Caco-2 (cell line): ENCODE data around the gene ZDHHC13. TPM values are rescaled to one million over a fixed set of nuclear protein-coding genes. Genes with fewer than 3 reads are reported as not detected.
A peak's percentile ranks its signal among the peaks of the same experiment; 100 is the strongest.

Experiments used
- BruUV-seq: library from RNA; stranded (reverse); fragments of 400-500 nt; replicated peaks from 2 replicates; lab custom pipeline; 2021; lab: Mats Ljungman, UMichigan
- CTCF ChIA-PET: fragments of 300-600 bp; sonication (Branson Sonifier 250); formaldehyde crosslinking; loops from one replicate; lab custom pipeline; 2022; ENCODE audit warnings: antibody characterized with exemption; lab: Charles Lee
- POLR2A ChIA-PET: fragments of 300-600 bp; sonication (Branson Sonifier 250); formaldehyde crosslinking; loops from one replicate; lab custom pipeline; 2022; ENCODE audit warnings: antibody characterized with exemption; lab: Charles Lee
- DNase-seq, 2 experiments: peaks; one replicate each; pipeline versions ENCODE4 v3.0.0 to v3.0.0-alpha.2; 2020 to 2022
- H3K27me3 ChIP-seq: replicated peaks from 2 replicates; pipeline ENCODE4 v1.6.0; 2011; ENCODE audit warnings: low read length; ENCODE audit not compliant: control insufficient read depth, insufficient read depth
- H3K36me3 ChIP-seq: 2 replicates; pipeline ENCODE4 v1.5.1; 2011; ENCODE audit warnings: low read length; ENCODE audit not compliant: control insufficient read depth, insufficient read depth
- H3K4me1 ChIP-seq: fragments of 250-450 bp; sonication (Bioruptor Pico); 2 replicates; pipeline ENCODE4 v1.5.1; 2020; ENCODE audit warnings: mild to moderate bottlenecking
- H3K4me3 ChIP-seq: 2 replicates; pipeline ENCODE4 v1.5.1; 2011; ENCODE audit warnings: low read depth, mild to moderate bottlenecking, control low read depth, low read length
- H3K9me3 ChIP-seq: fragments of 250-450 bp; sonication (Bioruptor Pico); 2 replicates; pipeline ENCODE4 v1.5.1; 2020; ENCODE audit warnings: mild to moderate bottlenecking, moderate library complexity
- H3K27ac Mint-ChIP-seq: one replicate; pipeline ENCODE4 v1.8.0; 2022; ENCODE audit warnings: mixed read lengths; ENCODE audit not compliant: unreplicated experiment
- H3K27me3 Mint-ChIP-seq: one replicate; pipeline ENCODE4 v1.8.0; 2022; ENCODE audit warnings: mixed read lengths; ENCODE audit not compliant: insufficient read depth, unreplicated experiment
- H3K36me3 Mint-ChIP-seq: one replicate; pipeline ENCODE4 v1.8.0; 2022; ENCODE audit warnings: mild to moderate bottlenecking, mixed read lengths; ENCODE audit not compliant: insufficient read depth, unreplicated experiment
- H3K4me1 Mint-ChIP-seq: one replicate; pipeline ENCODE4 v1.8.0; 2022; ENCODE audit warnings: low read depth, mixed read lengths; ENCODE audit not compliant: unreplicated experiment
- H3K4me3 Mint-ChIP-seq: one replicate; pipeline ENCODE4 v1.8.0; 2022; ENCODE audit warnings: mild to moderate bottlenecking, moderate library complexity, mixed read lengths; ENCODE audit not compliant: unreplicated experiment
- H3K9me3 Mint-ChIP-seq: one replicate; pipeline ENCODE4 v1.8.0; 2022; ENCODE audit warnings: mixed read lengths; ENCODE audit not compliant: unreplicated experiment
- intact Hi-C: fragments of 100-400 bp; cut with micrococcal nuclease; formaldehyde crosslinking; loops from one replicate; pipeline ENCODE4 v1.10.0; 2022; ENCODE audit not compliant: unreplicated experiment
- total RNA-seq: library from RNA; stranded (reverse); gene quantifications from 2 replicates; pipeline ENCODE4 v1.2.3, GENCODE V29; 2022
- TF ChIP-seq, protein P1 (sequence below), 2 experiments: fragments of 200-600 bp in 1 of 2; IDR thresholded peaks; 1 replicate in 1 of 2; 2 replicates in 1 of 2; pipeline versions ENCODE4 v1.5.1 to v1.8.0; 2011 to 2022; ENCODE audit warnings: antibody characterized with exemption in 1 of 2, control low read depth in 1 of 2, inconsistent platforms in 1 of 2, low read depth in 1 of 2, low read length in 1 of 2, mild to moderate bottlenecking in 1 of 2, moderate library complexity in 1 of 2; ENCODE audit not compliant: insufficient read depth in 1 of 2, severe bottlenecking in 1 of 2, unreplicated experiment in 1 of 2

ZDHHC13 gene
- total RNA-seq, 1 experiment from 2014 or later: 21.8 TPM

DNA sequence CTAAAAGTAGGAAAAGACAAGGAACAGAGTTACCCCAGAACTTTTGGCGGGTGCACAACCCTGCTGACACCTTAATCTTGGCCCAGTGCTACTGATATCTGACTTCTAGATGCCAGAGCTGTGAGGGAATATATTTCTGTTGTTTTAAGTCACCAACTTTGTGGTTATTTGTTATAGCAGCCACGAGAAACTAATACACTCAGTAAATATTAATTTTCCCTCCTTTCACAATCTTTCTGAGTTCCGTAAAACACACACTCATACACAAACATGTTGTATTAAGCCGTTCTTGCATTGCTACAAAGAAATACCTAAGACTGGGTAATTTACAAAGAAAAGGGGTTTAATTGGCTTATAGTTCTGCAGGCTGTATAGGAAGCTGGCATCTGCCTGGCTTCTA lies 16.1 kb upstream of the ZDHHC13 start:
- H3K27ac Mint-ChIP-seq: no peak overlapping the region
- TF ChIP-seq, protein P1, sequence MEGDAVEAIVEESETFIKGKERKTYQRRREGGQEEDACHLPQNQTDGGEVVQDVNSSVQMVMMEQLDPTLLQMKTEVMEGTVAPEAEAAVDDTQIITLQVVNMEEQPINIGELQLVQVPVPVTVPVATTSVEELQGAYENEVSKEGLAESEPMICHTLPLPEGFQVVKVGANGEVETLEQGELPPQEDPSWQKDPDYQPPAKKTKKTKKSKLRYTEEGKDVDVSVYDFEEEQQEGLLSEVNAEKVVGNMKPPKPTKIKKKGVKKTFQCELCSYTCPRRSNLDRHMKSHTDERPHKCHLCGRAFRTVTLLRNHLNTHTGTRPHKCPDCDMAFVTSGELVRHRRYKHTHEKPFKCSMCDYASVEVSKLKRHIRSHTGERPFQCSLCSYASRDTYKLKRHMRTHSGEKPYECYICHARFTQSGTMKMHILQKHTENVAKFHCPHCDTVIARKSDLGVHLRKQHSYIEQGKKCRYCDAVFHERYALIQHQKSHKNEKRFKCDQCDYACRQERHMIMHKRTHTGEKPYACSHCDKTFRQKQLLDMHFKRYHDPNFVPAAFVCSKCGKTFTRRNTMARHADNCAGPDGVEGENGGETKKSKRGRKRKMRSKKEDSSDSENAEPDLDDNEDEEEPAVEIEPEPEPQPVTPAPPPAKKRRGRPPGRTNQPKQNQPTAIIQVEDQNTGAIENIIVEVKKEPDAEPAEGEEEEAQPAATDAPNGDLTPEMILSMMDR (IDR thresholded peaks at IDR 0.05; ENCODE audit: insufficient read depth in 1 of 2, low read depth in 1 of 2, low read length in 1 of 2, severe bottlenecking in 1 of 2, unreplicated experiment in 1 of 2): no peak
- intact Hi-C loops: no loop called here
- no TSS peak for BruUV-seq
- Histone ChIP-seq H3K27me3 (no peaks in the 10 kb centered on the region), H3K4me3 (no peak overlapping the region), H3K36me3 (no peaks in the 10 kb centered on the region), H3K4me1 (peaks cover 17% of the 10 kb centered on the region), H3K9me3 (peaks cover 5% of the 10 kb centered on the region; the same call in 1 of the 2 replicates)
- no peaks in the 10 kb centered on the region for H3K36me3 Mint-ChIP-seq
- ChIA-PET CTCF (interaction anchor here (2.6 kb wide), 1 partner anchor 24 kb away, joined by 9 read pairs; no protein-coding TSS in a partner anchor), POLR2A (no interaction called here)
- peaks cover 24% of the 10 kb centered on the region for H3K4me1 Mint-ChIP-seq
- H3K4me3 Mint-ChIP-seq: no peak overlapping the region
- H3K9me3 Mint-ChIP-seq: no peaks in the 10 kb centered on the region
- H3K27me3 Mint-ChIP-seq: peaks cover 2% of the 10 kb centered on the region
- DNase-seq: no peak

DNA sequence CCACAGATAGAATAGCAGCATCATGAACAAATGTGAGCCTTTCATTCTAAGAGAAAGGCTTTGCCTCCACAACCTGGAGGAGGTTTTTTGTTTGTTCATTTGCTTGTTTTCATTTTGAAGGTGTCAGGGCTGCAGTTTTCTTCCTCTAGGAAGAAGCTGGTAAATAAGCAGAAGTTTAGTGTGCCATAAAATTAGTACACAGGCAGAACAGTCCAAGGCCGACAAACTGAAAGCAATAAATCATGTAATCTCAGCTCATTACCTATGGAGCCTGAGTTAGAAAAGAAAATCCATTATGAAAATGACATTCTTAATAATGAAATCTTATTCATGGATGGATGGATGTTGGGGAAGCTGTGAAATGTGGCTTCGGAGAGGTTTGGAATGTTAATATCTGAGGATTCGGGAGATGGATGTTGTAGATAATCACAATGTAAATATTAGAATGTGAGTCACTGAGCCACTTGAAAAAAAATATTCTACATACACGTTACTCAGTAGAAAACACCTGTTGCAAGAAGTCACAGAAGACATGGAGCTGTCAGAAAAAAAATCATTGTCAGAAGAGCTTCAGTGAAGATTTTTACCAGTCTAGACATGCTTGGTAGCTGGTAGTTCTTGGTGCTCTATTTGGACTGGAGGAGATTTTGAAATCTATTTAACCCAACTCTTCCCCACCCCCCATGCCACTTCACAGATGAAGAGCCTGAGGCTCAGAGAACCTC lies 15.0 kb upstream of the ZDHHC13 start:
- TF ChIP-seq, protein P1 (IDR thresholded peaks at IDR 0.05; ENCODE audit: insufficient read depth in 1 of 2, low read depth in 1 of 2, low read length in 1 of 2, severe bottlenecking in 1 of 2, unreplicated experiment in 1 of 2): no peak
- Histone ChIP-seq H3K4me3 (no peak overlapping the region; the same call in 1 of the 2 replicates), H3K4me1 (peaks cover 17% of the 10 kb centered on the region), H3K27me3 (no peaks in the 10 kb centered on the region), H3K9me3 (peaks cover 5% of the 10 kb centered on the region; the same call in 1 of the 2 replicates), H3K36me3 (no peaks in the 10 kb centered on the region)
- CTCF ChIA-PET: interaction anchor here (2.6 kb wide), 1 partner anchor 25 kb away, joined by 9 read pairs; no protein-coding TSS in a partner anchor
- BruUV-seq: no TSS peak
- POLR2A ChIA-PET: no interaction called here
- Mint-ChIP-seq H3K4me1 (peaks cover 24% of the 10 kb centered on the region), H3K27me3 (peaks cover 2% of the 10 kb centered on the region), H3K36me3 (no peaks in the 10 kb centered on the region), H3K9me3 (no peaks in the 10 kb centered on the region), H3K27ac (no peak overlapping the region), H3K4me3 (peak overlapping the region; percentile 39)
- peak in 1 of 2 experiments; percentile 30 for DNase-seq
- intact Hi-C loops: loop anchor here (1.0 kb wide), 2 partner anchors 15 to 25 kb away; partner anchors contain the start of gene ZDHHC13

DNA sequence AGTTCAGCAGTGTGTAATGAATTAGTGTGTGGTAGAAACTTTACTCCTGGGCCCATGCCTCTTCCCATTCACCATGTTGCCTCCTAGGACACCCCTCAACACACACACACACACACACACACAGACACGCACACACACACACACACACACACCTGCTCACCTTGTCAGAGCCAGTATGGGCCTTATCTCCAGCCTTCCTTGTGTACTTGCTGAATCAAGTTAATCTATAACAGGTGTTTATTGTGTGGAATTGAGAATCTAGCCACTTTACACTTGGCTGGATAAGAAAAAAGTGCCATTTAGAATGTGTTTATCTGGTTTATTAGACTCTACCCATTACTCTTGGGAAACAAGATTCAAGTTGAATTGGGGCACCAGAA lies 14.5 kb upstream of the ZDHHC13 start:
- TF ChIP-seq, protein P1 (IDR thresholded peaks at IDR 0.05; ENCODE audit: insufficient read depth in 1 of 2, low read depth in 1 of 2, low read length in 1 of 2, severe bottlenecking in 1 of 2, unreplicated experiment in 1 of 2): no peak
- Mint-ChIP-seq H3K27me3 (peaks cover 2% of the 10 kb centered on the region), H3K4me3 (peak overlapping the region; percentile 39), H3K4me1 (peaks cover 24% of the 10 kb centered on the region), H3K36me3 (no peaks in the 10 kb centered on the region), H3K27ac (no peak overlapping the region), H3K9me3 (no peaks in the 10 kb centered on the region)
- intact Hi-C loops: loop anchor here (1.0 kb wide), 2 partner anchors 15 to 25 kb away; partner anchors contain the start of gene ZDHHC13
- POLR2A ChIA-PET: no interaction called here
- CTCF ChIA-PET: interaction anchor here (2.6 kb wide), 1 partner anchor 25 kb away, joined by 9 read pairs; no protein-coding TSS in a partner anchor
- Histone ChIP-seq H3K4me1 (peaks cover 17% of the 10 kb centered on the region), H3K4me3 (no peak overlapping the region), H3K36me3 (no peaks in the 10 kb centered on the region), H3K27me3 (no peaks in the 10 kb centered on the region), H3K9me3 (peaks cover 5% of the 10 kb centered on the region; the same call in 1 of the 2 replicates)
- peak in 1 of 2 experiments; percentile 42 for DNase-seq
- BruUV-seq: no TSS peak
